A549 (cell line): ENCODE results near the gene LGR4.

ENCODE experiments used
- HOXB13 ChIP-seq: fragments of 250-450 bp; sonication (Bioruptor Pico); IDR thresholded peaks from 2 replicates; pipeline ENCODE4 v1.5.0; 2020; ENCODE audit warnings: low read depth, mild to moderate bottlenecking, moderate library complexity
- MYC ChIP-seq: IDR thresholded peaks from 2 replicates; pipeline ENCODE4 v1.6.1; 2012; ENCODE audit warnings: mild to moderate bottlenecking, inconsistent platforms, low read length, improper control_type of control experiment, borderline replicate concordance
- TFCP2L1 ChIP-seq: fragments of 250-450 bp; sonication (Bioruptor Pico); IDR thresholded peaks from 2 replicates; pipeline ENCODE4 v1.5.0; 2021; ENCODE audit warnings: mild to moderate bottlenecking

- no peak for TF ChIP-seq TFCP2L1
- no peak for TF ChIP-seq MYC
- no peak for TF ChIP-seq HOXB13 (CRISPR knock-in tag)
Observed at GRCh38 chr11:27396259-27396839, 76.2 kb downstream of the LGR4 start.
